ENCODE results near the gene CCDC71.

GRCh38 chr3:49123687-49124086, 42.4 kb downstream of the CCDC71 start:
- TF ChIP-seq CTCF (IDR thresholded peaks at IDR 0.05; ENCODE audit: borderline replicate concordance, extremely low read depth, low read length, poor library complexity, severe bottlenecking) (no peak), EZH2 (IDR thresholded peaks at IDR 0.05; ENCODE audit: borderline replicate concordance, low read depth, low read length, severe bottlenecking) (no peak)
